Measurements from ENCODE around the gene SCRN2.

The SCRN2 gene

GRCh38 chr17:47846716-47847340, 5.8 kb upstream of the SCRN2 start:
- no peak for DNase-seq (ENCODE audit: low read depth)

- no peak for DNase-seq (ENCODE audit: low read depth)
These were observed 4.6 kb upstream of the SCRN2 start for GRCh38 chr17:47845716-47846075.

- no peak for DNase-seq (ENCODE audit: low read depth)
These were observed 4.0 kb upstream of the SCRN2 start for GRCh38 chr17:47844814-47845715.

GRCh38 chr17:47844227-47844626, 3.2 kb upstream of the SCRN2 start:
- DNase-seq (ENCODE audit: low read depth), result no peak

- DNase-seq (ENCODE audit: low read depth), result no peak
These were observed 2.3 kb upstream of the SCRN2 start for GRCh38 chr17:47843391-47843730.

GRCh38 chr17:47841488-47842291, 617 bp upstream of the SCRN2 start:
- no peak for DNase-seq (ENCODE audit: low read depth)

GRCh38 chr17:47840001-47840741, 902 bp downstream of the SCRN2 start:
- DNase-seq (ENCODE audit: low read depth), result no peak

- no peak for DNase-seq (ENCODE audit: low read depth)
These were observed 2.0 kb downstream of the SCRN2 start for GRCh38 chr17:47839071-47839470.

GRCh38 chr17:47838636-47839035, 2.4 kb downstream of the SCRN2 start:
- DNase-seq (ENCODE audit: low read depth), result no peak

GRCh38 chr17:47837401-47838039, 3.6 kb downstream of the SCRN2 start:
- no peak for DNase-seq (ENCODE audit: low read depth)

- DNase-seq (ENCODE audit: low read depth), result no peak
These were observed 4.5 kb downstream of the SCRN2 start for GRCh38 chr17:47836601-47837000.

GRCh38 chr17:47834756-47835155, 6.3 kb downstream of the SCRN2 start:
- no peak for DNase-seq (ENCODE audit: low read depth)

GRCh38 chr17:47831934-47832327, 9.1 kb downstream of the SCRN2 start:
- no peak for DNase-seq (ENCODE audit: low read depth)

GRCh38 chr17:47831003-47831933, 9.8 kb downstream of the SCRN2 start, which contains the start of the genes LRRC46 and MRPL10:
TSS of gene LRRC46 (plus strand) at chr17:47831670. CDS start at chr17:47831990, 320 bp downstream.
TSS of gene MRPL10 (minus strand) at chr17:47831541. CDS start at chr17:47831511, 30 bp downstream.
- DNase-seq (ENCODE audit: low read depth), result peak; percentile 88

GRCh38 chr17:47830396-47831002, 10.6 kb downstream of the SCRN2 start:
- DNase-seq (ENCODE audit: low read depth), result no peak

- no peak for DNase-seq (ENCODE audit: low read depth)
These were observed 11.2 kb downstream of the SCRN2 start for GRCh38 chr17:47829870-47830269.

GRCh38 chr17:47823519-47823918, 17.6 kb downstream of the SCRN2 start:
- DNase-seq (ENCODE audit: low read depth), result no peak

GRCh38 chr17:47822785-47823184, 18.3 kb downstream of the SCRN2 start:
- DNase-seq (ENCODE audit: low read depth), result no peak

GRCh38 chr17:47821424-47822391, 19.4 kb downstream of the SCRN2 start, which contains the start of gene OSBPL7:
TSS of gene OSBPL7 (minus strand) at chr17:47821794. CDS start at chr17:47820278, 1,516 bp downstream.
- peak; percentile 41 for DNase-seq (ENCODE audit: low read depth)
